ENCODE results near the gene ADGRV1.

Gene ADGRV1

GRCh38 chr5:90981177-90981576, 422.6 kb downstream of the ADGRV1 start:
- Histone ChIP-seq H3K4me3 (ENCODE audit: insufficient read depth, low read depth, low read length, poor library complexity, severe bottlenecking) (no peak overlapping the region), H3K36me3 (ENCODE audit: control insufficient read depth, insufficient read depth, low read length) (no peaks in the 10 kb centered on the region), H3K27me3 (replicated peaks; ENCODE audit: control insufficient read depth, insufficient read depth, low read length, poor library complexity, severe bottlenecking) (no peaks in the 10 kb centered on the region), H3K9me3 (ENCODE audit: control insufficient read depth, low read length) (no peaks in the 10 kb centered on the region), H3K27ac (ENCODE audit: insufficient read depth, low read length, poor library complexity, severe bottlenecking) (no peak overlapping the region), H3K4me1 (ENCODE audit: control insufficient read depth, insufficient read depth, low read length, poor library complexity, severe bottlenecking) (no peaks in the 10 kb centered on the region)
- DNase-seq = no peak

DNA sequence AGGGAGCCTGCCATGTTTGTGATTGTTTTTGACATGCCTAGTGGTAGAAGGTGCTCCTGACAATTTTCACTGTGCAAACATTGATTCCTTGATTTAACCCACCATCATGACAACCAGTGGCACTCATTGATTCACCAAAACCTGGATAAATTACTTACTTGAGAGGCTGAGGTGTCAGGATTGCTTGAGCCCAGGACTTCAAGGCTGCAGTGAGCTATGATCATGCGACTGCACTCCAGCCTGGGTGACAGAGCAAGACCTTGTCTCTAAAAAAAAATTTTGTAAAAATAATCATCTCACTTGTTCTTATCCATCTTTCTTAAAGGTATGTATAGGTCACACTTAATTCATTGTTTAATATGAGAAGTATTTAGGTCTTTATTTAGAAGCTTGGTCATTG, 423.2 kb downstream of the ADGRV1 start:
- Histone ChIP-seq H3K36me3 (ENCODE audit: control insufficient read depth, insufficient read depth, low read length) (no peaks in the 10 kb centered on the region), H3K9me3 (ENCODE audit: control insufficient read depth, low read length) (no peaks in the 10 kb centered on the region), H3K4me1 (ENCODE audit: control insufficient read depth, insufficient read depth, low read length, poor library complexity, severe bottlenecking) (no peaks in the 10 kb centered on the region), H3K27me3 (replicated peaks; ENCODE audit: control insufficient read depth, insufficient read depth, low read length, poor library complexity, severe bottlenecking) (no peaks in the 10 kb centered on the region), H3K27ac (ENCODE audit: insufficient read depth, low read length, poor library complexity, severe bottlenecking) (no peak overlapping the region), H3K4me3 (ENCODE audit: insufficient read depth, low read depth, low read length, poor library complexity, severe bottlenecking) (no peak overlapping the region)
- no peak for DNase-seq

GRCh38 chr5:90982576-90982975, 424.0 kb downstream of the ADGRV1 start:
- Histone ChIP-seq H3K9me3 (ENCODE audit: control insufficient read depth, low read length) (no peaks in the 10 kb centered on the region), H3K27ac (ENCODE audit: insufficient read depth, low read length, poor library complexity, severe bottlenecking) (no peak overlapping the region), H3K36me3 (ENCODE audit: control insufficient read depth, insufficient read depth, low read length) (no peaks in the 10 kb centered on the region), H3K27me3 (replicated peaks; ENCODE audit: control insufficient read depth, insufficient read depth, low read length, poor library complexity, severe bottlenecking) (no peaks in the 10 kb centered on the region), H3K4me1 (ENCODE audit: control insufficient read depth, insufficient read depth, low read length, poor library complexity, severe bottlenecking) (no peaks in the 10 kb centered on the region), H3K4me3 (ENCODE audit: insufficient read depth, low read depth, low read length, poor library complexity, severe bottlenecking) (no peak overlapping the region)
- no peak for DNase-seq

DNA sequence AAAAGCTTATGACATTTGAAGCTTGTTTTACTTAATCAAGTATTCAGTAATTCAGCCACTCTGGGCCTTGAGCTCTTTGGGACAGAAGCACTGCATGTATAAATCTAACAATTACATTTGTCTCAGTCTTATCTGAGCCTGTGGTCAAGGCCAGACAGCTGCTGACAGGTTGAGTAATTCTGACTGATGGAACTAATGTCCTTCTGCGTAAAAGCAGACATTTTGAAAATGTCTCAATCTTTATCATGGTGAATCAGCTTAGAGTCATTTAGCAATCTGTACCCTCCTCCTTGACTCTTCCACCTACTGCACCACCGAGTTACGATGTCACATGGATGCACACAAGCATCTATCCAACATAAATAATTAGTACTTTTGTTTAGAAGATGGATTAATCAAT, 424.6 kb downstream of the ADGRV1 start:
- no peaks in the 10 kb centered on the region for H3K36me3 ChIP-seq (ENCODE audit: control insufficient read depth, insufficient read depth, low read length)
- no peak overlapping the region for H3K4me3 ChIP-seq (ENCODE audit: insufficient read depth, low read depth, low read length, poor library complexity, severe bottlenecking)
- H3K9me3 ChIP-seq (ENCODE audit: control insufficient read depth, low read length) = no peaks in the 10 kb centered on the region
- no peaks in the 10 kb centered on the region for H3K4me1 ChIP-seq (ENCODE audit: control insufficient read depth, insufficient read depth, low read length, poor library complexity, severe bottlenecking)
- no peaks in the 10 kb centered on the region for H3K27me3 ChIP-seq (replicated peaks; ENCODE audit: control insufficient read depth, insufficient read depth, low read length, poor library complexity, severe bottlenecking)
- H3K27ac ChIP-seq (ENCODE audit: insufficient read depth, low read length, poor library complexity, severe bottlenecking) = no peak overlapping the region
- no peak for DNase-seq

GRCh38 chr5:90983711-90984124, 425.1 kb downstream of the ADGRV1 start:
- no peaks in the 10 kb centered on the region for H3K4me1 ChIP-seq (ENCODE audit: control insufficient read depth, insufficient read depth, low read length, poor library complexity, severe bottlenecking)
- H3K27me3 ChIP-seq (replicated peaks; ENCODE audit: control insufficient read depth, insufficient read depth, low read length, poor library complexity, severe bottlenecking) = no peaks in the 10 kb centered on the region
- no peaks in the 10 kb centered on the region for H3K9me3 ChIP-seq (ENCODE audit: control insufficient read depth, low read length)
- no peak overlapping the region for H3K27ac ChIP-seq (ENCODE audit: insufficient read depth, low read length, poor library complexity, severe bottlenecking)
- H3K36me3 ChIP-seq (ENCODE audit: control insufficient read depth, insufficient read depth, low read length) = no peaks in the 10 kb centered on the region
- DNase-seq = no peak
- no peak overlapping the region for H3K4me3 ChIP-seq (ENCODE audit: insufficient read depth, low read depth, low read length, poor library complexity, severe bottlenecking)

GRCh38 chr5:90985341-90985740, 426.7 kb downstream of the ADGRV1 start:
- Histone ChIP-seq H3K4me3 (ENCODE audit: insufficient read depth, low read depth, low read length, poor library complexity, severe bottlenecking) (no peak overlapping the region), H3K4me1 (ENCODE audit: control insufficient read depth, insufficient read depth, low read length, poor library complexity, severe bottlenecking) (no peaks in the 10 kb centered on the region), H3K36me3 (ENCODE audit: control insufficient read depth, insufficient read depth, low read length) (no peaks in the 10 kb centered on the region), H3K27me3 (replicated peaks; ENCODE audit: control insufficient read depth, insufficient read depth, low read length, poor library complexity, severe bottlenecking) (no peaks in the 10 kb centered on the region), H3K27ac (ENCODE audit: insufficient read depth, low read length, poor library complexity, severe bottlenecking) (no peak overlapping the region), H3K9me3 (ENCODE audit: control insufficient read depth, low read length) (no peaks in the 10 kb centered on the region)
- no peak for DNase-seq

DNA sequence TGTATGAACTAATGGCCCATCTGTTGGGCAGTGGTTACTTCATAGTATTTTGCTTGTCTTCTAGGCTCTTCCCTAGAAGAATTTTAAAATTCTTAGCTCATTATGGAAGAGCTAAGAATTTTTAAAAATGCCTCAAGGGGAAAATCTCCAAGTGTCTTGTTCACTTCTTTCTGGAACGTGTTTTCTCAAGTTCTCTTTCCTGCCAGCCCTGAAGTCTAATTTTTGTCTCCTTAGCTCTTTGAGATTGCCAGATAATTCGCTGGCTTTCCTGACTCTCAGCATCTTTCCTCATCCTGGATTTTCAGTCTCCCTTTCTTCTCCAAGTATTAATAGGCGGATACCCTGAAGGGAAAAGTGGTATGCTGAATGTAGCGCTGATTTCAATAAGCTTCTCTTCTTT, 429.1 kb downstream of the ADGRV1 start:
- H3K27me3 ChIP-seq (replicated peaks; ENCODE audit: control insufficient read depth, insufficient read depth, low read length, poor library complexity, severe bottlenecking) = no peaks in the 10 kb centered on the region
- H3K36me3 ChIP-seq (ENCODE audit: control insufficient read depth, insufficient read depth, low read length) = no peaks in the 10 kb centered on the region
- H3K9me3 ChIP-seq (ENCODE audit: control insufficient read depth, low read length) = no peaks in the 10 kb centered on the region
- DNase-seq = no peak
- no peak overlapping the region for H3K27ac ChIP-seq (ENCODE audit: insufficient read depth, low read length, poor library complexity, severe bottlenecking)
- H3K4me1 ChIP-seq (ENCODE audit: control insufficient read depth, insufficient read depth, low read length, poor library complexity, severe bottlenecking) = no peaks in the 10 kb centered on the region
- no peak overlapping the region for H3K4me3 ChIP-seq (ENCODE audit: insufficient read depth, low read depth, low read length, poor library complexity, severe bottlenecking)

DNA sequence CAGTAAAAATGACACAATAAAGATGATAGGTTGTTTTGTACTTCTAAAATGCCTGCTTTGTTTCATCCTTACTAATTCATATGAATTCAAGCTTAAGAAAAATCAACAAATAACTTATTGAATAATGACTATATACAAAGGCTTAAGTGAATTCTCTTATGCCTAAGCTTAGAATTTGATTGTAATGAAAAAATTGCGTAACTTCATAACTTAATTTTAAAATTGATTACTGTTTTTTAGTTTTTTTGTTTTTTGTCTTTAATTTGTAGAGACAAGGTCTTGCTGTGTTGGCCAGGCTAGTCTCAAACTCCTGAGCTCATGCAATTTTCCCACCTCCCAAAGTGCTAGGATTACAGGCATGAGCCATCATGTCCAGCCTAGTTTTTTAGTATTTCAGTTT, 432.6 kb downstream of the ADGRV1 start:
- DNase-seq = no peak
- H3K27me3 ChIP-seq (replicated peaks; ENCODE audit: control insufficient read depth, insufficient read depth, low read length, poor library complexity, severe bottlenecking) = no peaks in the 10 kb centered on the region
- H3K36me3 ChIP-seq (ENCODE audit: control insufficient read depth, insufficient read depth, low read length) = no peaks in the 10 kb centered on the region
- no peak overlapping the region for H3K4me3 ChIP-seq (ENCODE audit: insufficient read depth, low read depth, low read length, poor library complexity, severe bottlenecking)
- no peaks in the 10 kb centered on the region for H3K4me1 ChIP-seq (ENCODE audit: control insufficient read depth, insufficient read depth, low read length, poor library complexity, severe bottlenecking)
- no peaks in the 10 kb centered on the region for H3K9me3 ChIP-seq (ENCODE audit: control insufficient read depth, low read length)
- no peak overlapping the region for H3K27ac ChIP-seq (ENCODE audit: insufficient read depth, low read length, poor library complexity, severe bottlenecking)

DNA sequence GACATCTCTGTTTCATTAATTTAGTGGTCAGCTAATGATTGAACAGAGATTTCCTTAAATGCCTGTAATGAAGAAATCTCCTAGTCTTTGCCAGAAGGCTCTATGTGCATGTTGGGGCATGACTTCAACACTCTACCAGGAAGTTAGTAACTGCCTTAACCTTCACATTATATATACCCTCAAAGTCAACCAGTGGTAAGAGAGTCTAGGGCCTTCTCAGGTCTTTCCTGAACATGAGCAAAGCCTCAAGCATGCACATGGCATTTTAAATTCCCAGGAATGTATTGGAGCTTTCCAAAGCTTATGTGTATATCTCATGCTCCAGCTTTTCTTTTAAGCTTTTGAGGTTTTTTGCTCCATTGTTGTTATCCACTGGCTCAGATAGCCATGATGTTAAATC, 436.2 kb downstream of the ADGRV1 start:
- H3K27me3 ChIP-seq (replicated peaks; ENCODE audit: control insufficient read depth, insufficient read depth, low read length, poor library complexity, severe bottlenecking) = no peaks in the 10 kb centered on the region
- H3K36me3 ChIP-seq (ENCODE audit: control insufficient read depth, insufficient read depth, low read length) = no peaks in the 10 kb centered on the region
- H3K4me3 ChIP-seq (ENCODE audit: insufficient read depth, low read depth, low read length, poor library complexity, severe bottlenecking) = no peak overlapping the region
- no peaks in the 10 kb centered on the region for H3K4me1 ChIP-seq (ENCODE audit: control insufficient read depth, insufficient read depth, low read length, poor library complexity, severe bottlenecking)
- no peak for DNase-seq
- no peaks in the 10 kb centered on the region for H3K9me3 ChIP-seq (ENCODE audit: control insufficient read depth, low read length)
- no peak overlapping the region for H3K27ac ChIP-seq (ENCODE audit: insufficient read depth, low read length, poor library complexity, severe bottlenecking)

DNA sequence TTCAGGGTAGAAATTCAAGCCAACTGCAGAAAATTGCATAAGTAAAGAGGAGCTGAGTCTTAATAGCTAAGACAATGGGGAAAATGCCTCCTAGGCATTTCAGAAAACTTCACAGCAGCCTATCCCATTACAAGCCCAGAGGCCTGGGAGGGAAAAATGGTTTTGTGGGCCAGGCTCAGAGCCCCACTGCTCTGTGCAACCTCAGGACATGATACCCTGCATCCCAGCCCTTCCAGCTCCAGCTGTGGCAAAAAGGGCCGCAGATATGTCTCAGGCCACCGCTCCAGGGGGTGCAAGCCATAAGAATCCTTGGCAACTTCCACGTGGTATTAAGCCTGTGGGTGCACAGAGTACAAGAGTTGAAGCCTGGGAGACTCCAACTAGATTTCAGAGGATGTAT, 437.5 kb downstream of the ADGRV1 start:
- Histone ChIP-seq H3K36me3 (ENCODE audit: control insufficient read depth, insufficient read depth, low read length) (no peaks in the 10 kb centered on the region), H3K27me3 (replicated peaks; ENCODE audit: control insufficient read depth, insufficient read depth, low read length, poor library complexity, severe bottlenecking) (no peaks in the 10 kb centered on the region), H3K4me1 (ENCODE audit: control insufficient read depth, insufficient read depth, low read length, poor library complexity, severe bottlenecking) (no peaks in the 10 kb centered on the region)

DNA sequence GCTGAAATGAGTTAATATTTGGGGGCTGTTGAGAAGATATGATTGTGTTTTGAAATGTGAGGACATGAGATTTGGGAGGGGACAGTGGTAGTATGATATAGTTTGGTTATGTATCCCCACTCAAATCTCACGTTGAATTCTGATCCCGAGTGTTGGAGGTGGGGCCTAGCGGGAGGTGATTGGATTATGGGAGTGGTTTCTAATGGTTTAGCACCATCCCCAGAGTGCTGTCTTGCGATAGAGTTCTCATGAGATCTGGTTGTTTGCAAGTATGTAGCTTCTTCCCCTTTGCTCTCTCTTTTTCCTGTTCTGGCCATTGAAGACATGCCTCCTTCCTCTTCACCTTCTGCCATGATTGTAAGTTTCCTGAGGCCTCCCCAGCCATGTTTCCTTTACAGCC, 438.5 kb downstream of the ADGRV1 start:
- Histone ChIP-seq H3K36me3 (ENCODE audit: control insufficient read depth, insufficient read depth, low read length) (no peaks in the 10 kb centered on the region), H3K4me3 (ENCODE audit: insufficient read depth, low read depth, low read length, poor library complexity, severe bottlenecking) (no peak overlapping the region), H3K27me3 (replicated peaks; ENCODE audit: control insufficient read depth, insufficient read depth, low read length, poor library complexity, severe bottlenecking) (no peaks in the 10 kb centered on the region), H3K27ac (ENCODE audit: insufficient read depth, low read length, poor library complexity, severe bottlenecking) (no peak overlapping the region), H3K9me3 (ENCODE audit: control insufficient read depth, low read length) (no peaks in the 10 kb centered on the region), H3K4me1 (ENCODE audit: control insufficient read depth, insufficient read depth, low read length, poor library complexity, severe bottlenecking) (no peaks in the 10 kb centered on the region)
- DNase-seq = no peak

More for the DNA sequence above, 437.5 kb downstream of the ADGRV1 start:
- H3K9me3 ChIP-seq (ENCODE audit: control insufficient read depth, low read length) = no peaks in the 10 kb centered on the region
- H3K4me3 ChIP-seq (ENCODE audit: insufficient read depth, low read depth, low read length, poor library complexity, severe bottlenecking) = no peak overlapping the region
- H3K27ac ChIP-seq (ENCODE audit: insufficient read depth, low read length, poor library complexity, severe bottlenecking) = no peak overlapping the region
- DNase-seq = no peak
